HG03439 (cell line): ENCODE measurements around the gene SLC52A3.
"Not testable (repeated sequence)": the region's sequence is repeated elsewhere in the genome, so short reads cannot be mapped to it uniquely, and the experiment has no call there.

Experiments
- ATAC-seq: cut with Tn5 transposase; IDR thresholded peaks from one replicate; pipeline ENCODE4 v1.9.1; 2021; ENCODE audit warnings: mild to moderate bottlenecking, moderate library complexity; ENCODE audit not compliant: unreplicated experiment

Gene SLC52A3

GRCh38 chr20:768426-768978 is at the start of gene SLC52A3:
TSS of gene SLC52A3 (minus strand) at chr20:768500. CDS start at chr20:765774, 2,726 bp downstream.
- ATAC-seq: no peak

GRCh38 chr20:815914-816606 is 47.8 kb upstream of the SLC52A3 start:
- peak; percentile 56 for ATAC-seq

- ATAC-seq: no peak
Observed at GRCh38 chr20:815226-815625, 46.9 kb upstream of the SLC52A3 start.

GRCh38 chr20:813390-813789 is 45.1 kb upstream of the SLC52A3 start:
- no peak for ATAC-seq

- ATAC-seq: not testable (repeated sequence)
Observed at GRCh38 chr20:812435-812814, 44.1 kb upstream of the SLC52A3 start.

GRCh38 chr20:811776-812434 is 43.6 kb upstream of the SLC52A3 start:
- ATAC-seq: not testable (repeated sequence)

GRCh38 chr20:805713-806112 is 37.4 kb upstream of the SLC52A3 start:
- ATAC-seq: no peak

GRCh38 chr20:801678-802077 is 33.4 kb upstream of the SLC52A3 start:
- ATAC-seq: no peak

GRCh38 chr20:800026-800425 is 31.7 kb upstream of the SLC52A3 start:
- ATAC-seq: not testable (repeated sequence)

- not testable (repeated sequence) for ATAC-seq
Observed at GRCh38 chr20:798746-799145, 30.4 kb upstream of the SLC52A3 start.

GRCh38 chr20:796921-797320 is 28.6 kb upstream of the SLC52A3 start:
- no peak for ATAC-seq

GRCh38 chr20:792248-792647 is 23.9 kb upstream of the SLC52A3 start:
- no peak for ATAC-seq

- ATAC-seq: no peak
Observed at GRCh38 chr20:791056-791455, 22.8 kb upstream of the SLC52A3 start.

- ATAC-seq: no peak
Observed at GRCh38 chr20:787825-788224, 19.5 kb upstream of the SLC52A3 start.

- no peak for ATAC-seq
Observed at GRCh38 chr20:779771-780170, 11.5 kb upstream of the SLC52A3 start.

- no peak for ATAC-seq
Observed at GRCh38 chr20:776165-776564, 7.9 kb upstream of the SLC52A3 start.

GRCh38 chr20:775679-776135 is 7.4 kb upstream of the SLC52A3 start:
- ATAC-seq: no peak

GRCh38 chr20:774660-775057 is 6.4 kb upstream of the SLC52A3 start:
- no peak for ATAC-seq

- ATAC-seq: no peak
Observed at GRCh38 chr20:774016-774659, 5.8 kb upstream of the SLC52A3 start.

- no peak for ATAC-seq
Observed at GRCh38 chr20:772806-773205, 4.5 kb upstream of the SLC52A3 start.

GRCh38 chr20:771741-772464 is 3.6 kb upstream of the SLC52A3 start:
- ATAC-seq: no peak
